Spleen (tissue), 11 donors: ENCODE measurements around the gene CHST2. TPM values are rescaled to one million over a fixed set of nuclear protein-coding genes. Genes with fewer than 3 reads are reported as not detected.

ENCODE experiments used
- DNase-seq: peaks from one replicate; pipeline ENCODE4 v3.0.0-alpha.2; 2020
- H3K27ac ChIP-seq, 8 donors: fragments of 200-600 bp; sonication (generic) in 7 of 8; 1 replicate in 4 of 8; 2 replicates in 4 of 8; pipeline versions ENCODE4 v1.5.0 to v1.8.0; 2016 to 2021; ENCODE audit warnings: inconsistent platforms in 4 of 8, mild to moderate bottlenecking in 4 of 8, moderate library complexity in 1 of 8
- H3K27me3 ChIP-seq, 7 donors: fragments of 200-600 bp; sonication (generic) in 6 of 7; replicated peaks in 1 of 7; 1 replicate in 4 of 7; 2 replicates in 3 of 7; pipeline versions ENCODE4 v1.5.0 to v1.8.0; 2016 to 2021; ENCODE audit warnings: inconsistent platforms in 3 of 7, mild to moderate bottlenecking in 1 of 7
- H3K36me3 ChIP-seq, 6 donors: fragments of 200-600 bp; sonication (generic) in 5 of 6; 1 replicate in 4 of 6; 2 replicates in 2 of 6; pipeline versions ENCODE4 v1.5.0 to v1.8.0; 2016 to 2021; ENCODE audit warnings: inconsistent platforms in 2 of 6
- H3K4me1 ChIP-seq, 6 donors: fragments of 200-600 bp; sonication (generic) in 5 of 6; 1 replicate in 3 of 6; 2 replicates in 3 of 6; pipeline versions ENCODE4 v1.5.0 to v1.8.0; 2016 to 2021; ENCODE audit warnings: inconsistent platforms in 3 of 6
- H3K4me3 ChIP-seq, 8 donors: fragments of 200-600 bp; sonication (generic) in 7 of 8; 1 replicate in 4 of 8; 2 replicates in 4 of 8; pipeline versions ENCODE4 v1.5.0 to v1.8.0; 2016 to 2021; ENCODE audit warnings: inconsistent platforms in 4 of 8, mild to moderate bottlenecking in 4 of 8, moderate library complexity in 2 of 8
- H3K9me3 ChIP-seq, 8 donors: fragments of 200-600 bp; sonication (generic) in 7 of 8; 1 replicate in 4 of 8; 2 replicates in 4 of 8; pipeline versions ENCODE4 v1.5.0 to v1.8.0; 2016 to 2021; ENCODE audit warnings: inconsistent platforms in 4 of 8
- POLR2A ChIP-seq, 3 donors: fragments of 450-650 bp; IDR thresholded peaks; one replicate each; pipeline ENCODE4 v1.5.1; 2017; ENCODE audit warnings: antibody characterized with exemption in 3 of 3, mild to moderate bottlenecking in 1 of 3
- POLR2AphosphoS5 ChIP-seq, 3 donors: sonication (generic); formaldehyde crosslinking; IDR thresholded peaks; one replicate each; pipeline ENCODE4 v1.5.1; 2017; ENCODE audit warnings: antibody characterized with exemption in 3 of 3
- whole genome bisulfite sequencing, 5 donors: extraction: QIAGEN DNeasy Blood & Tissue Kit in 3 of 5; methylation state at CpG; one replicate each; pipeline versions ENCODE4 v1.1.5 to v1.1.7; 2013 to 2018; 5-methylcytosine and 5-hydroxymethylcytosine counted together
- intact Hi-C: fragments of 100-400 bp; cut with DNase I; formaldehyde crosslinking; loops from one replicate; pipeline ENCODE4 v1.15.0; 2023; ENCODE audit warnings: low total_unique reads
- polyA plus RNA-seq, 3 donors: library from polyadenylated mRNA; stranded (reverse); fragments of 200-250 nt; gene quantifications; one replicate each; pipeline ENCODE4 v1.2.1, GENCODE V29; 2013
- total RNA-seq, 7 donors: library from RNA; depleted of rRNA in 3 of 7; stranded (reverse); fragments of >200 nt in 3 of 7; fragmentation: NEBNext Ultra II Directional in 4 of 7; extraction: Animal tissue kit (Norgen Biotek cat#: 25700) in 4 of 7; gene quantifications; one replicate each; pipeline versions ENCODE4 v1.1.0 to v1.2.1, GENCODE V29; 2016 to 2021
- TF ChIP-seq, protein P1 (sequence below), 11 experiments: fragments of 200-600 bp in 7 of 11; fragments of 450-650 bp in 4 of 11; sonication (generic) in 4 of 11; IDR thresholded peaks in 8 of 11; conservative IDR thresholded peaks in 3 of 11; 1 replicate in 7 of 11; 2 replicates in 4 of 11; pipeline versions ENCODE4 v1.4.0 to v1.8.0; 2016 to 2021; ENCODE audit warnings: antibody characterized with exemption in 11 of 11, inconsistent platforms in 4 of 11, mild to moderate bottlenecking in 1 of 11
- donor health status: healthy with polysubstance abuse.
- donor health status: DM: no; HTN: no; CAD: no; lungs with moderate emphysema.
- donor health status: DM: no; HTN: no; CAD: no.
- donor health status: Bipolar disorder and iron deficiency.
- donor health status: healthy.
- donor health status: DM: no; HTN: no; CAD: no.
- donor health status: DM: yes; HTN: yes; CAD: no.

The CHST2 gene
- total and polyA plus RNA-seq, 10 donors: 8.5 to 46.6 (median 30.5) TPM

DNA sequence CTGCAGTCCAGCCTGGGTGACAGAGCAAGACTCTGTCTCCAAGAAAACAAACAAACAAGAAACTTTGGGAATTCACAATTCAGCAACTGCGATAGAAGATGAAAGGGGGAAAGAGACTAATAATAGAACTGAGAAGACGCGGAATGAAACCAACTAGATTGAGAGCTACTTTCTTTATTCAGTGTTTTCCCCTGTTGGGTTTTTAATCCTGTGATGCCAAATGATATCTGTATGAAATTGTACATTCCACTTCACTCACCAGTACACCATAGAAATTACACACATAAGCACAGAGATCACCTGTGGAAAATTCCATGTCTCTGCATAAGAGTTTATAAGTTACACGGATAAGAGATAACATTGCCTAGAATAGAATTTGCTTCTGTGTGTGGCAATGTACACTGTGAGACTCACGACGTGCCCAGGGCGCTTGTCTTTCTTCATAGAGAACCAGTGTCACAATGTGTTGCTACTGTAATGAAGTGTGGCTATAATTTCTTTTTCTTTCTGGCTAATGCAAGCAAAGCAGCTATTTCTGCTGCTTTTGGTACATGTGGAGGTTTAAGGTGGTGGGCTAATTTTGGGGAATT is 17.7 kb upstream of the CHST2 start:
- intact Hi-C loops: no loop called here
- no peak overlapping the region for H3K27ac ChIP-seq
- no peak for DNase-seq
- no peaks in the 10 kb centered on the region for H3K36me3 ChIP-seq
- WGBS, 5 donors: 83 to 94% (median 86%) methylated on average over 7 of the region's 7 CpGs
- TF ChIP-seq POLR2A (IDR thresholded peaks at IDR 0.05) (no peak), POLR2AphosphoS5 (IDR thresholded peaks at IDR 0.05) (no peak)
- TF ChIP-seq, protein P1, sequence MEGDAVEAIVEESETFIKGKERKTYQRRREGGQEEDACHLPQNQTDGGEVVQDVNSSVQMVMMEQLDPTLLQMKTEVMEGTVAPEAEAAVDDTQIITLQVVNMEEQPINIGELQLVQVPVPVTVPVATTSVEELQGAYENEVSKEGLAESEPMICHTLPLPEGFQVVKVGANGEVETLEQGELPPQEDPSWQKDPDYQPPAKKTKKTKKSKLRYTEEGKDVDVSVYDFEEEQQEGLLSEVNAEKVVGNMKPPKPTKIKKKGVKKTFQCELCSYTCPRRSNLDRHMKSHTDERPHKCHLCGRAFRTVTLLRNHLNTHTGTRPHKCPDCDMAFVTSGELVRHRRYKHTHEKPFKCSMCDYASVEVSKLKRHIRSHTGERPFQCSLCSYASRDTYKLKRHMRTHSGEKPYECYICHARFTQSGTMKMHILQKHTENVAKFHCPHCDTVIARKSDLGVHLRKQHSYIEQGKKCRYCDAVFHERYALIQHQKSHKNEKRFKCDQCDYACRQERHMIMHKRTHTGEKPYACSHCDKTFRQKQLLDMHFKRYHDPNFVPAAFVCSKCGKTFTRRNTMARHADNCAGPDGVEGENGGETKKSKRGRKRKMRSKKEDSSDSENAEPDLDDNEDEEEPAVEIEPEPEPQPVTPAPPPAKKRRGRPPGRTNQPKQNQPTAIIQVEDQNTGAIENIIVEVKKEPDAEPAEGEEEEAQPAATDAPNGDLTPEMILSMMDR (IDR thresholded peaks at IDR 0.05 in 8 of 11, conservative IDR thresholded peaks at IDR 0.05 in 3 of 11): no peak
- H3K27me3 ChIP-seq: no peaks in the 10 kb centered on the region
- no peak overlapping the region for H3K4me3 ChIP-seq
- H3K4me1 ChIP-seq: peaks cover 0 to 4% (median 0%) of the 10 kb centered on the region in 6 donors
- peaks cover 0 to 40% (median 30%) of the 10 kb centered on the region in 8 donors for H3K9me3 ChIP-seq

DNA sequence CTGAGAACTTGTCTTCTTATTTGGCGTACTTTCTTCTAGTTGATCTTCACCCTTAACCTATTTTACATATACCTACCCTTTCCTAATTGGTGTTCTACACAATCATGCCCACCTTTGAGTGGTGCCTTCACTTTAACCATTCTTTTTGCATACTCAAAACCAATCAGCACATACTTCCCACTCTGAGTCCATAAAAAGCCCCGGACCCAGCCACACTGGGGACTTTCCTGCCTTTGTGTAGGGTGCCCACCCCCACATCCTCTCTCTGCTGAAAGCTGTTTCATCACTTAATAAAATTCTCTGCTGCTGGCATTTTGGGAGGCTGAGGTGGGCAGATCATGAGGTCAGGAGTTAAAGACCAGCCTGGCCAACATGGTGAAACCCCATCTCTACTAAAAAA is 15.9 kb upstream of the CHST2 start:
- no peak overlapping the region for H3K27ac ChIP-seq
- no peaks in the 10 kb centered on the region for H3K27me3 ChIP-seq
- H3K9me3 ChIP-seq: peaks cover 0 to 37% (median 31%) of the 10 kb centered on the region in 8 donors
- no peak for DNase-seq
- intact Hi-C loops: no loop called here
- 56 to 75% (median 62%) methylated on average over 2 of the region's 2 CpGs for WGBS, 5 donors
- no peak overlapping the region for H3K4me3 ChIP-seq
- peaks cover 0 to 4% (median 0%) of the 10 kb centered on the region in 6 donors for H3K4me1 ChIP-seq
- H3K36me3 ChIP-seq: no peaks in the 10 kb centered on the region
- TF ChIP-seq, protein P1 (IDR thresholded peaks at IDR 0.05 in 8 of 11, conservative IDR thresholded peaks at IDR 0.05 in 3 of 11): no peak
- TF ChIP-seq POLR2AphosphoS5 (IDR thresholded peaks at IDR 0.05) (no peak), POLR2A (IDR thresholded peaks at IDR 0.05) (no peak)

DNA sequence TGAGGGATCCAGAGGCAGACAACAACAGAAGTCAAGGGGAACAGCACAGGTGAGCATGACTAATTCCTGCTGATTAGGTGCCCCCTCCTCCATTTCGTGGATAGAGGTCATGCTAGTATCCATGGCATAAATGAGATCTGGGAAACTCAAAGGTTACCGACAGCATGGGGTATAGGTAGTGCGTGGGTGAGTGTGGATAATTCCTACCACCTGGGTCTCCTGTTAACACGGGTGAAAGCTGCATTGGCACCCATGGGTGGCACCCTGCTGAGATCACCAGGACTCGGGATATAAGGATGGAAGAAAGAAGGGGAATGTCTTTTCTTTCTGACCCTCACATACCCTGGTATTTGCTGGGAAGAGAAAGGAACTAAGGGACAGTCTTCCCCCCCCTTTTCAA is 14.4 kb upstream of the CHST2 start:
- Histone ChIP-seq H3K27ac (no peak overlapping the region), H3K27me3 (no peaks in the 10 kb centered on the region), H3K9me3 (peaks cover 0 to 37% (median 31%) of the 10 kb centered on the region in 8 donors), H3K36me3 (no peaks in the 10 kb centered on the region), H3K4me3 (no peak overlapping the region), H3K4me1 (no peaks in the 10 kb centered on the region)
- no peak for DNase-seq
- intact Hi-C loops: no loop called here
- WGBS, 5 donors: 82 to 97% (median 93%) methylated on average over 4 to 5 of the region's 5 CpGs
- no peak for TF ChIP-seq POLR2AphosphoS5 (IDR thresholded peaks at IDR 0.05)
- no peak for TF ChIP-seq POLR2A (IDR thresholded peaks at IDR 0.05)
- TF ChIP-seq, protein P1 (IDR thresholded peaks at IDR 0.05 in 8 of 11, conservative IDR thresholded peaks at IDR 0.05 in 3 of 11): no peak

DNA sequence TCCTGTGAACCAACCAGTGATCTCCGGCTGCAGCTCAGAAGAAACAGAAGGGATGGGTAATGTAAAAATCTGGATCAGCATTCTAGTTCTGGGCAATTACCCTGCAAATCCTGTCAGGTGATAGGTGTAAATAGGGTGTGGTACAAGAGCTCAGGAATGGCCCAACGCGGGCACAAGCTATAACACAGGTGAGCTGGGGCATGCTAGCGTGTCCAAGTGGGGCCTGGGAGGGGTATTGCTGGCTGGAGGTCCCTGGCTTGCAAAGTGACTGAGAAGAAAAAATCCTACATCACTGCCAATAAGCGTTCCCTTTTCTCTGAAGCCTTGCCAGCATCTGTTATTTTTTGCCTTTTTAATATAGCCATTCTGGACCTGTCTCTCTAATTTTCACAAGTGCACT is 9.7 kb upstream of the CHST2 start:
- Histone ChIP-seq H3K9me3 (peaks cover 0 to 25% (median 18%) of the 10 kb centered on the region in 8 donors), H3K4me1 (no peaks in the 10 kb centered on the region), H3K27me3 (no peaks in the 10 kb centered on the region), H3K36me3 (no peaks in the 10 kb centered on the region), H3K4me3 (no peak overlapping the region), H3K27ac (no peak overlapping the region)
- 89 to 94% (median 90%) methylated on average over 5 of the region's 5 CpGs for WGBS, 5 donors
- no peak for DNase-seq
- TF ChIP-seq POLR2AphosphoS5 (IDR thresholded peaks at IDR 0.05) (no peak), POLR2A (IDR thresholded peaks at IDR 0.05) (no peak)
- TF ChIP-seq, protein P1 (IDR thresholded peaks at IDR 0.05 in 8 of 11, conservative IDR thresholded peaks at IDR 0.05 in 3 of 11): no peak
- intact Hi-C loops: no loop called here
